Measurements from ENCODE around the gene NABP1.

Gene NABP1

DNA sequence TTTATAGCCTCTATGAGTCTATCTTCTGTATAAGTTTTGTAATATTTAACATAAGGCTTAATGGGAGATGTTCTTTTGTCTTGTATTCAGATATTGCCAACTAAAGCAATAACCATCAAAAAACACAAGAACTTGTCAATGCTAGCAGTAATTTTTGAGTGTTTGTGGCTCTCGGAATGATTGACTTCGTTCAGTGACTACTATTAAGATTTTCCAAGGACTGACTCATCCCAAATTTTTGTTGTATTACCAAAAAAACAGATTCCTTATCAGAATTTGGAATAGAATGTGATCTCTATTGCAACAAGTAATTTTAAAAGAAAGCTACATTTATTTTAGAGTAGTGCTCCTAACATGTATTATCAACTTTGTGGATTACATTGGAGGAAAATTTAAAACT is 8.1 kb downstream of the NABP1 start:
- TF ChIP-seq ZNF274 (IDR thresholded peaks at IDR 0.05; ENCODE audit: low read depth, low read length), result no peak
- no peak overlapping the region for H3K4me3 ChIP-seq (ENCODE audit: low read length)

DNA sequence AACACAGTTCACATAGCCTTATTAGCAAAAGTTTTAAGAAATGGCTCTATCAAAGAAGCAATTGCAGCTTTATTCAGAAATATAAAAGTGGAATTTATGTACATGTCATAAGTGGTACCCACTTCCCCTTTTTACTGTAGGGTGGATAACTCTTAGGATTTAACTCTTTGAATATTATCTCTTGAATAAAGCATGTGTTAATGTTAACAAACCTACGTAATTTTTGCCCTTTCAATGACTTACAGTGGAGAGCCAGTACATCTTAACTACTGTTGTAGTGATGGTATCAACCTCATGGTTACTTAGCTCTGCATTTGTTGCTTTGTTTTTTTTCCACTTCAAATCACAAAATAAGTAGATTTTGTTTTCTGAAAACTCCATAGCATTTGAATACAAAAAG is 8.8 kb downstream of the NABP1 start:
- TF ChIP-seq ZNF274 (IDR thresholded peaks at IDR 0.05; ENCODE audit: low read depth, low read length), result no peak
- H3K4me3 ChIP-seq (ENCODE audit: low read length), result no peak overlapping the region

DNA sequence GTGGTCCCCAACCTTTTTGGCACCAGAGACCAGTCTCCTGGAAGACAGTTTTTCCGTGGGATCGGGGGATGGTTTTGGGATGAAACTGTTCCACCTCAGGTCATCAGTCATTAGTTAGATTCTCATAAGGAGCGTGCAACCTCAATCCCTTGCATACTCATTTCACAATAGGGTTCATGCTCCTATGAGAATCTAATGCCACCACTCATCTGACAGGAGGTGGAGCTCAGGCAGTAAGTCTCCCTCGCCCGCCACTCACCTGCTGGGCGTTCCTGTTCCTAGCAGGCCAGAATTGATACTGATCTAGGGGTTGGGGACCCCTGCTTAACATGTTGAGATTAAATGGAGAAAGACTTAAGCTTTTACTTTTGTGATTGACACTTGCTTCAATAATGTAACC is 9.9 kb downstream of the NABP1 start:
- H3K4me3 ChIP-seq (ENCODE audit: low read length), result no peak overlapping the region
- TF ChIP-seq ZNF274 (IDR thresholded peaks at IDR 0.05; ENCODE audit: low read depth, low read length), result no peak

DNA sequence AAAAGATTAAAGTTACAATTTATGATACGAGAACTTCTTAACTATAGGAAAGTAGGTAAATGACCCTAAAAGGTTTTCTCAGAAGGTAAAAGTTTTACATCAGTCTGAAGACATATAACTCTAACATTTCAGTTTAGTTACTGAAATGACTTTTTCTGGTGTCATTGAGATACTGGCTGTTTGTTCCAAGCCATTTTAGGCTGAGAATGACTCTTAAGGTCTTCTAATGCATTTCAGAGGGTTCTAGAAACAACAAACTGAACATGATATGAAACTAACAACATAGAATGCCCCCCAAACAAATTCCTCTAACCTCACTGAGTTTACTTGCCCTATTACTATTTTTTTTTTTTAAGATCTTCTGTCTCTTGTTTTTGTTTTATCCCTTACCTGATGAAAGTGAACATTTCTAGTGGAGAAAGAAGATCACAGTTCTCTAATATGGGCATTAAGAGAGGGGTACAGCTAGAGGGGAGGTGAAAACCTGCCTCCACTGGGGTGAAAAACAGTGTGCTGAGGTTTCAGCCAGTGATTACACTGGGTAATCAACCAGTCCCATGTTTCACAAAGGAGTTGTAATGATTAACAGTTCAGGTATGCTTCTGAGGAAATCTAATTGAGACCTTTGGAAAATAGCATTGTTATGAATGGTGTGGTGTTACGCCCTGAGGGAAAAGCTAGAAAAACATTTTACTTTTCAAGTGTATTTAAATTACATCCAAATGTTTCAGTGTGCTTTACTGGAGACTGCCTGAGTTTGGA is 11.2 kb downstream of the NABP1 start:
- no peak for TF ChIP-seq ZNF274 (IDR thresholded peaks at IDR 0.05; ENCODE audit: low read depth, low read length)
- no peak overlapping the region for H3K4me3 ChIP-seq (ENCODE audit: low read length)

- H3K4me3 ChIP-seq (ENCODE audit: low read length), result no peak overlapping the region
- no peak for TF ChIP-seq ZNF274 (IDR thresholded peaks at IDR 0.05; ENCODE audit: low read depth, low read length)
These were observed 12.4 kb downstream of the NABP1 start for GRCh38 chr2:191690327-191690726.

- no peak for TF ChIP-seq ZNF274 (IDR thresholded peaks at IDR 0.05; ENCODE audit: low read depth, low read length)
- no peak overlapping the region for H3K4me3 ChIP-seq (ENCODE audit: low read length)
These were observed 13.2 kb downstream of the NABP1 start for GRCh38 chr2:191691016-191691735.

DNA sequence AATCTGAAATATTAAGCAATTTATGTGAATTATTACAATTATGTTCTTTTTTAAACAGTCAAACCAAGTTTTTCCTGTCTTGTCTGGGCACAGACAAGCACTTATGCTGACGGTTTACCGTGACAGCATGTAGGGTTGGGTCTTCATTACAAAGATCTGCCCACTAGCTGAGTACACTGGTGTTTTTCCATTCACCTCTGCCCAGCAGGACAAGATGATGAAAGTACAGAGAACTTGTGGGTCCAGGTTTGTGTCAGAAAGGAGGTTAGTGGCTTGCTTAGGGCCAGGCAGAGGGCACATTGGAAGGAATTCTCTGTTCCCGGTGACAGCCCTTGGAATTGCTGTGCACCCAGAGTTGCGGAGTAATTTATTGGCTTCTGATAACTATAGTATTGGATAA is 14.0 kb downstream of the NABP1 start:
- H3K4me3 ChIP-seq (ENCODE audit: low read length), result no peak overlapping the region
- no peak for TF ChIP-seq ZNF274 (IDR thresholded peaks at IDR 0.05; ENCODE audit: low read depth, low read length)

DNA sequence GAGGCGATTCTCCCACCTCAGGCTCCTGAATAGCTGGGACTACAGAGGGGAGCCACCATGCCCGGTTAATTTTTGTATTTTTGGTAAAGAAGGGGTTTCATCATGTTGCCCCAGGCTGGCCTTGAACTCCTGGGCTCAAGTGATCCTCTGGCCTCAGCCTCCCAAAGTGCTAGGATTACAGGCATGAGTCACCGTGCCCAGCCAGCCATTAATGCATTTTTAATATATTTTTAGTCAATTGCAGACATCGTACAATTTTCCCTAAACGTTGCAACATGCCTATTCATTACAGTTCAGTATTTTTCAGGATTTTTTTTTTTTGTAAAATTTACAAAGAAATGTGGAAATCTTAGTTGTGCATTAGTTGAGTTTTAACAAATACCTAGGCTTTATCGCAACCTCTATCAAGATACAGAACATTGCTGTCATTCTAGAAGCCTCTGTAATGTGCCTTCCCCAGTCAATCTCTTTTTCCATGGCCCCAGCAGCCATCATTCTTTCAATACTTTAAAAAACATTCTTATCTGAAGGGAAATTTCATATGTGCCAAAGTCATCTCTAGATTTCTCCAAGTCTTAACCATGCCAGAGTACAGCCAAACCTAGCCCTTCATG is 14.7 kb downstream of the NABP1 start:
- TF ChIP-seq ZNF274 (IDR thresholded peaks at IDR 0.05; ENCODE audit: low read depth, low read length), result no peak
- H3K4me3 ChIP-seq (ENCODE audit: low read length), result no peak overlapping the region

GRCh38 chr2:191693166-191693565 is 15.2 kb downstream of the NABP1 start:
- H3K4me3 ChIP-seq (ENCODE audit: low read length), result no peak overlapping the region
- no peak for TF ChIP-seq ZNF274 (IDR thresholded peaks at IDR 0.05; ENCODE audit: low read depth, low read length)

- no peak for TF ChIP-seq ZNF274 (IDR thresholded peaks at IDR 0.05; ENCODE audit: low read depth, low read length)
- no peak overlapping the region for H3K4me3 ChIP-seq (ENCODE audit: low read length)
These were observed 15.8 kb downstream of the NABP1 start for GRCh38 chr2:191693778-191694177.

GRCh38 chr2:191696001-191696400 is 18.1 kb downstream of the NABP1 start:
- H3K4me3 ChIP-seq (ENCODE audit: low read length), result no peak overlapping the region

GRCh38 chr2:191696966-191697365 is 19.0 kb downstream of the NABP1 start:
- TF ChIP-seq ZNF274 (IDR thresholded peaks at IDR 0.05; ENCODE audit: low read depth, low read length), result no peak
- no peak overlapping the region for H3K4me3 ChIP-seq (ENCODE audit: low read length)

More at GRCh38 chr2:191696001-191696400, 18.1 kb downstream of the NABP1 start:
- no peak for TF ChIP-seq ZNF274 (IDR thresholded peaks at IDR 0.05; ENCODE audit: low read depth, low read length)

- TF ChIP-seq ZNF274 (IDR thresholded peaks at IDR 0.05; ENCODE audit: low read depth, low read length), result no peak
- H3K4me3 ChIP-seq (ENCODE audit: low read length), result no peak overlapping the region
These were observed 19.9 kb downstream of the NABP1 start for GRCh38 chr2:191697870-191698269.

GRCh38 chr2:191699341-191699945 is 21.5 kb downstream of the NABP1 start:
- TF ChIP-seq ZNF274 (IDR thresholded peaks at IDR 0.05; ENCODE audit: low read depth, low read length), result no peak
- H3K4me3 ChIP-seq (ENCODE audit: low read length), result no peak overlapping the region
